HCT116 (cell line): ENCODE measurements around the gene TMEM150A. TPM values are rescaled to one million over a fixed set of nuclear protein-coding genes. Genes with fewer than 3 reads are reported as not detected.

Source experiments
- ATAC-seq: fragments of 200-7000 bp; cut with Tn5 transposase; 2 replicates; pipeline ENCODE4 v1.9.1; 2020; ENCODE audit warnings: mild to moderate bottlenecking, moderate library complexity
- BruUV-seq: library from RNA; stranded (reverse); fragments of 400-500 nt; replicated peaks from 2 replicates; lab custom pipeline; 2021; lab: Mats Ljungman, UMichigan
- CTCF ChIA-PET: fragments of 300-600 bp; sonication (Branson Sonifier 250); formaldehyde crosslinking; loops from one replicate; lab custom pipeline; 2021; ENCODE audit warnings: antibody characterized with exemption; lab: Charles Lee
- POLR2A ChIA-PET: fragments of 300-600, 350-600 bp; sonication (Branson Sonifier 250); formaldehyde crosslinking; loops from one replicate; lab custom pipeline; 2021; ENCODE audit warnings: antibody characterized with exemption; lab: Charles Lee
- RAD21 ChIA-PET, 2 experiments: fragments of 300-600 bp; sonication (Branson Sonifier 250); formaldehyde crosslinking; loops; one replicate each; lab custom pipeline; 2023; ENCODE audit warnings: low total read pairs in 2 of 2; ENCODE audit not compliant: uncharacterized antibody in 2 of 2, unreplicated experiment in 2 of 2, low non-redundant PET in 1 of 2; lab: Charles Lee
- DNase-seq: peaks from one replicate; pipeline ENCODE4 v3.0.0-alpha.2; 2010; ENCODE audit warnings: low read depth, low spot score
- H2AFZ ChIP-seq: fragments of 200-600 bp; shearing (Covaris generic), sonication (generic); 2 replicates; pipeline ENCODE4 v1.6.1; 2017; ENCODE audit warnings: low read depth, mixed run types, mixed read lengths, antibody characterized with exemption, low read length; ENCODE audit not compliant: poor library complexity, severe bottlenecking
- H3K27ac ChIP-seq: 2 replicates; pipeline ENCODE4 v1.5.1; 2012; ENCODE audit warnings: low read depth, low read length
- H3K27me3 ChIP-seq: fragments of 200-600 bp; sonication (generic); 2 replicates; pipeline ENCODE4 v1.6.1; 2016; ENCODE audit warnings: mixed run types, low read length, mixed read lengths; ENCODE audit not compliant: insufficient read depth
- H3K36me3 ChIP-seq, 2 experiments: fragments of 200-500 bp in 1 of 2; fragments of 200-600 bp in 1 of 2; sonication (Bioruptor generic) in 1 of 2; sonication (generic) in 1 of 2; 2 replicates each; pipeline versions ENCODE4 v1.5.1 to v1.6.1; 2014 to 2016; ENCODE audit warnings: low read length in 2 of 2, inconsistent platforms in 1 of 2, mixed read lengths in 1 of 2, mixed run types in 1 of 2; ENCODE audit not compliant: insufficient read depth in 2 of 2, control insufficient read depth in 1 of 2
- H3K4me1 ChIP-seq, 2 experiments: fragments of 200-600 bp in 1 of 2; sonication (generic) in 1 of 2; 2 replicates each; pipeline versions ENCODE4 v1.5.1 to v1.6.1; 2012 to 2017; ENCODE audit warnings: low read length in 2 of 2, inconsistent platforms in 1 of 2, mild to moderate bottlenecking in 1 of 2, mixed read lengths in 1 of 2, mixed run types in 1 of 2, moderate library complexity in 1 of 2; ENCODE audit not compliant: insufficient read depth in 2 of 2, control insufficient read depth in 1 of 2
- H3K4me2 ChIP-seq: fragments of 200-600 bp; sonication (generic); 2 replicates; pipeline ENCODE4 v1.6.1; 2017; ENCODE audit warnings: mixed run types, low read length, mixed read lengths
- H3K4me3 ChIP-seq, 2 experiments: fragments of 200-600 bp in 1 of 2; sonication (generic) in 1 of 2; replicated peaks in 1 of 2; 2 replicates each; pipeline ENCODE4 v1.5.1; 2011 to 2016; ENCODE audit warnings: low read length in 2 of 2, control low read depth in 1 of 2, low read depth in 1 of 2, mild to moderate bottlenecking in 1 of 2, mixed read lengths in 1 of 2, mixed run types in 1 of 2
- H3K79me2 ChIP-seq: fragments of 200-600 bp; sonication (generic); 2 replicates; pipeline ENCODE4 v1.6.1; 2017; ENCODE audit warnings: mild to moderate bottlenecking, mixed run types, low read length, moderate library complexity, mixed read lengths; ENCODE audit not compliant: insufficient read depth
- H3K9ac ChIP-seq: fragments of 200-600 bp; sonication (generic); 2 replicates; pipeline ENCODE4 v1.6.1; 2016; ENCODE audit warnings: low read length, mixed read lengths
- H3K9me2 ChIP-seq: fragments of 200-600 bp; sonication (generic), shearing (Covaris generic); 2 replicates; pipeline ENCODE4 v1.6.1; 2017; ENCODE audit warnings: mixed run types, mild to moderate bottlenecking, moderate library complexity; ENCODE audit not compliant: insufficient read depth
- H3K9me3 ChIP-seq, 2 experiments: fragments of 200-500 bp in 1 of 2; fragments of 200-600 bp in 1 of 2; sonication (Bioruptor generic) in 1 of 2; sonication (generic) in 1 of 2; 2 replicates each; pipeline ENCODE4 v1.6.1; 2014 to 2017; ENCODE audit warnings: low read length in 2 of 2, mixed read lengths in 2 of 2, inconsistent platforms in 1 of 2, low read depth in 1 of 2, mild to moderate bottlenecking in 1 of 2, mixed run types in 1 of 2, moderate library complexity in 1 of 2; ENCODE audit not compliant: control insufficient read depth in 1 of 2, insufficient read depth in 1 of 2
- H4K20me1 ChIP-seq: fragments of 200-600 bp; sonication (generic), shearing (Covaris generic); 2 replicates; pipeline ENCODE4 v1.6.1; 2017; ENCODE audit warnings: mixed run types, mild to moderate bottlenecking, moderate library complexity; ENCODE audit not compliant: insufficient read depth
- ELF1 ChIP-seq: IDR thresholded peaks from 2 replicates; pipeline ENCODE4 v1.6.1; 2012; ENCODE audit warnings: low read depth, borderline replicate concordance
- EZH2 ChIP-seq: fragments of 200-600 bp; sonication (generic); IDR thresholded peaks from 2 replicates; pipeline ENCODE4 v1.6.1; 2017; ENCODE audit warnings: antibody characterized with exemption, mixed run types
- ZBTB33 ChIP-seq: IDR thresholded peaks from 2 replicates; pipeline ENCODE4 v1.6.1; 2011; ENCODE audit warnings: mild to moderate bottlenecking, low read length, moderate library complexity; ENCODE audit not compliant: insufficient replicate concordance; ENCODE audit errors: extremely low read depth
- intact Hi-C: fragments of 100-400 bp; cut with micrococcal nuclease; formaldehyde crosslinking; loops from 2 replicates; pipeline ENCODE4 v1.10.0; 2022
- total RNA-seq: library from RNA; stranded (reverse); gene quantifications from one replicate; pipeline ENCODE4 v1.2.1, GENCODE V29; 2021; ENCODE audit not compliant: unreplicated experiment
- TF ChIP-seq, protein P1 (sequence below), 3 experiments: fragments of 200-600 bp in 1 of 3; sonication (generic) in 1 of 3; IDR thresholded peaks in 2 of 3; conservative IDR thresholded peaks in 1 of 3; 2 replicates each; pipeline ENCODE4 v1.5.1; 2012 to 2017; ENCODE audit warnings: low read depth in 2 of 3, low read length in 2 of 3, antibody characterized with exemption in 1 of 3, borderline replicate concordance in 1 of 3, control low read depth in 1 of 3, mild to moderate bottlenecking in 1 of 3, mixed read lengths in 1 of 3, mixed run types in 1 of 3, moderate library complexity in 1 of 3; ENCODE audit not compliant: insufficient read depth in 1 of 3

Gene TMEM150A
- total RNA-seq, 1 experiment from 2014 or later, result 9.9 TPM

GRCh38 chr2:85590950-85591349 lies 11.5 kb downstream of the TMEM150A start:
- H3K79me2 ChIP-seq, result peaks cover 4% of the 10 kb centered on the region
- RAD21 ChIA-PET, result no interaction called here
- no peaks in the 10 kb centered on the region for H3K9me2 ChIP-seq
- no peak overlapping the region for H3K9ac ChIP-seq
- CTCF ChIA-PET, result no interaction called here
- H3K27me3 ChIP-seq, result no peaks in the 10 kb centered on the region
- intact Hi-C loops, result no loop called here
- POLR2A ChIA-PET, result interaction anchor here (0.5 to 1.5 kb wide), 2 partner anchors 11 to 25 kb away, joined by 3 to 7 read pairs; partner anchors contain the start of gene USP39
- no peak overlapping the region for H3K4me2 ChIP-seq
- ATAC-seq (no peak), DNase-seq (no peak)
- H3K27ac ChIP-seq, result no peak overlapping the region
- no TSS peak for BruUV-seq
- no peak for TF ChIP-seq ZBTB33
- no peak for TF ChIP-seq EZH2
- TF ChIP-seq ELF1, result no peak
- no peaks in the 10 kb centered on the region for H3K36me3 ChIP-seq
- no peak overlapping the region for H3K4me3 ChIP-seq
- H2AFZ ChIP-seq, result no peak overlapping the region
- H3K9me3 ChIP-seq, result no peaks in the 10 kb centered on the region
- peaks cover 9 to 25% of the 10 kb centered on the region in 2 experiments for H3K4me1 ChIP-seq
- no peaks in the 10 kb centered on the region for H4K20me1 ChIP-seq

DNA sequence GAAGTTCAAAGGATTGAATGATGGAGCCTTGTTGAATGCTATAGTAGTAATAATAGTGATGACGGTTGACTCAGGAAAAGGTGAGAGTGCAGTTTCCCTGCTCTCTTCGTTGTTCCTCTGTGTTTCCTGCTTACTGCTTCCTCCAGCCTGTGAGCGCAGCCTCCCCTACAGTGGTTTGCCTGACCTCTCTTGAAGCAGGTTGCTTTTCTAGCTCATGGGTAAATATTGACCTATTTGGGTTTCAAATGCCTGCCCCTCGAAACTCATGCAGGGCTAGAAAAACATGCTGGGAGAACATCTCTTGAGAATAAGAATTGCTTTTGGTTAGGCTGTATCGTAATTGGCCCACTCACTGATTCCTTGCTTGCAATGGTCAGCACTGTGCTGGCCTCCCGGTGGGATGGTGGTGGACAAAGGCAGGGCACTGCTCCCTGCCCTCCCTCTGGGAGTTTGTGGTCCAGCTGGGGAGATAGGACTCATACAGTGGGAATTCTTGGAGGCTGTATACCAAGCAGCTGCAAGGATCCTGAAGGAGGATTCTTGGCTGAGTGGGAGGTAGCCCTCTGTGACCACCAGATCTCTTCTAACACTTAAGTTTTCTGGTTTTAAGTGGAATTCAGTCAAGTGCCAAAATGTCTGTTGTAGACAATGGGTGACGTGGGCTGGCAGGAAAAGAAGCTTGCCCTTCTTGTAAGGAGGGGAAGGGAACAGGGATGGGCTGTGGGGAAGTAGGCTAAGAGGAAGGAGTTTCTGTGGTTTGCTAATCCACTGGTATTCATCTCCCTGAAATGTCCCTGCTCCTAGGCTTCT lies 12.3 kb downstream of the TMEM150A start:
- POLR2A ChIA-PET, result interaction anchor here (0.5 to 1.5 kb wide), 2 partner anchors 11 to 26 kb away, joined by 3 to 7 read pairs; partner anchors contain the start of gene USP39
- H3K4me3 ChIP-seq, result no peak overlapping the region
- no peaks in the 10 kb centered on the region for H3K79me2 ChIP-seq
- H2AFZ ChIP-seq, result no peak overlapping the region
- H3K9me2 ChIP-seq, result no peaks in the 10 kb centered on the region
- no peaks in the 10 kb centered on the region for H3K27me3 ChIP-seq
- intact Hi-C loops, result no loop called here
- CTCF ChIA-PET, result no interaction called here
- no TSS peak for BruUV-seq
- no peaks in the 10 kb centered on the region for H3K36me3 ChIP-seq
- TF ChIP-seq, protein P1, sequence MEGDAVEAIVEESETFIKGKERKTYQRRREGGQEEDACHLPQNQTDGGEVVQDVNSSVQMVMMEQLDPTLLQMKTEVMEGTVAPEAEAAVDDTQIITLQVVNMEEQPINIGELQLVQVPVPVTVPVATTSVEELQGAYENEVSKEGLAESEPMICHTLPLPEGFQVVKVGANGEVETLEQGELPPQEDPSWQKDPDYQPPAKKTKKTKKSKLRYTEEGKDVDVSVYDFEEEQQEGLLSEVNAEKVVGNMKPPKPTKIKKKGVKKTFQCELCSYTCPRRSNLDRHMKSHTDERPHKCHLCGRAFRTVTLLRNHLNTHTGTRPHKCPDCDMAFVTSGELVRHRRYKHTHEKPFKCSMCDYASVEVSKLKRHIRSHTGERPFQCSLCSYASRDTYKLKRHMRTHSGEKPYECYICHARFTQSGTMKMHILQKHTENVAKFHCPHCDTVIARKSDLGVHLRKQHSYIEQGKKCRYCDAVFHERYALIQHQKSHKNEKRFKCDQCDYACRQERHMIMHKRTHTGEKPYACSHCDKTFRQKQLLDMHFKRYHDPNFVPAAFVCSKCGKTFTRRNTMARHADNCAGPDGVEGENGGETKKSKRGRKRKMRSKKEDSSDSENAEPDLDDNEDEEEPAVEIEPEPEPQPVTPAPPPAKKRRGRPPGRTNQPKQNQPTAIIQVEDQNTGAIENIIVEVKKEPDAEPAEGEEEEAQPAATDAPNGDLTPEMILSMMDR (IDR thresholded peaks at IDR 0.05 in 2 of 3, conservative IDR thresholded peaks at IDR 0.05 in 1 of 3; ENCODE audit: borderline replicate concordance in 1 of 3, insufficient read depth in 1 of 3, low read depth in 2 of 3, low read length in 2 of 3), result no peak
- no peak overlapping the region for H3K27ac ChIP-seq
- no peak overlapping the region for H3K4me2 ChIP-seq
- no peaks in the 10 kb centered on the region for H4K20me1 ChIP-seq
- no peak for ATAC-seq
- no peak overlapping the region for H3K9ac ChIP-seq
- H3K9me3 ChIP-seq, result no peaks in the 10 kb centered on the region
- RAD21 ChIA-PET, result no interaction called here
- no peak for DNase-seq
- peaks cover 16 to 33% of the 10 kb centered on the region in 2 experiments for H3K4me1 ChIP-seq
